Erythroblast (primary cell): ENCODE measurements around the gene RBM38.

Source experiments
- GATA1 ChIP-seq: IDR thresholded peaks from 2 replicates; pipeline ENCODE4 v1.6.1; 2011; ENCODE audit warnings: low read depth, mild to moderate bottlenecking, control low read depth, low read length, moderate library complexity
- POLR2A ChIP-seq: IDR thresholded peaks from 2 replicates; pipeline ENCODE4 v1.6.1; 2011; ENCODE audit warnings: mild to moderate bottlenecking, low read length

GRCh38 chr20:57439993-57440392, 48.8 kb downstream of the RBM38 start:
- TF ChIP-seq POLR2A = no peak
- no peak for TF ChIP-seq GATA1
